GM12878 (cell line): ENCODE data around the gene KLHL22. TPM values are rescaled to one million over a fixed set of nuclear protein-coding genes. Genes with fewer than 3 reads are reported as not detected.

ENCODE experiments used
- ATAC-seq: fragments of 200-7000 bp; cut with Tn5 transposase; 3 replicates; pipeline ENCODE4 v1.9.1; 2020; ENCODE audit warnings: mild to moderate bottlenecking, moderate library complexity
- BruUV-seq: library from RNA; stranded (reverse); fragments of 400-500 nt; replicated peaks from 2 replicates; lab custom pipeline; 2021; lab: Mats Ljungman, UMichigan
- CTCF ChIA-PET: fragments of 300-600 bp; sonication (Branson Sonifier 250); formaldehyde crosslinking; extraction: SDS; loops from one replicate; lab custom pipeline; 2021; ENCODE audit warnings: inconsistent platforms; lab: Yijun Ruan, JAX
- POLR2A ChIA-PET: fragments of 350-600 bp; formaldehyde crosslinking; extraction: SDS; loops from one replicate; lab custom pipeline; 2021; ENCODE audit warnings: inconsistent platforms; lab: Charles Lee
- RAD21 ChIA-PET: fragments of 300-600 bp; sonication (Branson Sonifier 250); formaldehyde crosslinking; loops from one replicate; lab custom pipeline; 2023; ENCODE audit warnings: antibody characterized with exemption; ENCODE audit not compliant: unreplicated experiment; lab: Charles Lee
- SMC1A ChIA-PET: fragments of 300-600 bp; sonication (Branson Sonifier 250); formaldehyde crosslinking; loops from one replicate; lab custom pipeline; 2023; ENCODE audit not compliant: unreplicated experiment, uncharacterized antibody; lab: Charles Lee
- DNase-seq: peaks from one replicate; pipeline ENCODE4 v3.0.0-alpha.2; 2011; ENCODE audit warnings: low read depth, low spot score
- FAIRE-seq: peaks from 3 replicates; lab custom pipeline; 2011; peaks lifted over from hg19 to GRCh38; lab: Jason Lieb, UNC
- H2AFZ ChIP-seq: 2 replicates; pipeline ENCODE4 v1.6.0; 2011; ENCODE audit warnings: low read depth, low read length, control low read depth; ENCODE audit not compliant: control insufficient read depth
- H3K27ac ChIP-seq: 2 replicates; pipeline ENCODE4 v1.5.1; 2011; ENCODE audit warnings: control low read depth; ENCODE audit not compliant: control insufficient read depth, insufficient read depth
- H3K27me3 ChIP-seq, 2 experiments: replicated peaks in 1 of 2; 2 replicates each; pipeline versions ENCODE4 v1.6.0 to v1.6.1; 2011; ENCODE audit warnings: low read length in 1 of 2; ENCODE audit not compliant: control insufficient read depth in 2 of 2, insufficient read depth in 2 of 2
- H3K36me3 ChIP-seq, 2 experiments: 2 replicates each; pipeline ENCODE4 v1.5.1; 2011; ENCODE audit warnings: low read length in 1 of 2; ENCODE audit not compliant: control insufficient read depth in 2 of 2, insufficient read depth in 2 of 2
- H3K4me1 ChIP-seq: 2 replicates; pipeline ENCODE4 v1.6.1; 2011; ENCODE audit warnings: mild to moderate bottlenecking, low read length, moderate library complexity, mixed read lengths; ENCODE audit not compliant: control insufficient read depth, insufficient read depth
- H3K4me2 ChIP-seq: 2 replicates; pipeline ENCODE4 v1.6.0; 2011; ENCODE audit warnings: control low read depth; ENCODE audit not compliant: control insufficient read depth, insufficient read depth
- H3K4me3 ChIP-seq: fragments of 200-600 bp; sonication (generic); 2 replicates; pipeline ENCODE4 v1.5.1; 2016
- H3K79me2 ChIP-seq: 2 replicates; pipeline ENCODE4 v1.6.0; 2011; ENCODE audit warnings: low read length; ENCODE audit not compliant: control insufficient read depth, insufficient read depth
- H3K9ac ChIP-seq: 2 replicates; pipeline ENCODE4 v1.8.0; 2011; ENCODE audit warnings: low read length, control low read depth, mixed read lengths; ENCODE audit not compliant: control insufficient read depth, insufficient read depth
- H3K9me3 ChIP-seq: replicated peaks from 3 replicates; pipeline ENCODE4 v1.5.1; 2011; ENCODE audit warnings: mild to moderate bottlenecking, low read length; ENCODE audit not compliant: control insufficient read depth, insufficient read depth
- H4K20me1 ChIP-seq: 2 replicates; pipeline ENCODE4 v1.6.0; 2011; ENCODE audit not compliant: control insufficient read depth, insufficient read depth
- BRCA1 ChIP-seq: IDR thresholded peaks from 2 replicates; pipeline ENCODE4 v1.6.1; 2011; ENCODE audit warnings: low read depth, low read length, improper control_type of control experiment
- CREB1 ChIP-seq: IDR thresholded peaks from 2 replicates; pipeline ENCODE4 v1.6.1; 2012; ENCODE audit warnings: low read depth, mild to moderate bottlenecking, inconsistent platforms
- EED ChIP-seq: sonication (generic); IDR thresholded peaks from 2 replicates; pipeline ENCODE4 v1.6.1; 2016; ENCODE audit warnings: antibody characterized with exemption, low read depth
- FOXK2 ChIP-seq: fragments of 450-650 bp; IDR thresholded peaks from 2 replicates; pipeline ENCODE4 v1.6.1; 2017; ENCODE audit warnings: mild to moderate bottlenecking, moderate library complexity
- MEF2B ChIP-seq: fragments of 450-650 bp; IDR thresholded peaks from 2 replicates; pipeline ENCODE4 v1.6.1; 2018; ENCODE audit warnings: mild to moderate bottlenecking, moderate library complexity; ENCODE audit not compliant: partially characterized antibody, poor library complexity, severe bottlenecking
- NRF1 ChIP-seq: conservative IDR thresholded peaks from 2 replicates; pipeline ENCODE4 v1.6.1; 2011; ENCODE audit warnings: mild to moderate bottlenecking, low read depth, low read length, improper control_type of control experiment
- PML ChIP-seq: IDR thresholded peaks from 2 replicates; pipeline ENCODE4 v1.6.1; 2012; ENCODE audit warnings: low read length, inconsistent platforms
- SRF ChIP-seq, 2 experiments: IDR thresholded peaks; 2 replicates each; pipeline ENCODE4 v1.6.1; 2011; ENCODE audit warnings: low read depth in 2 of 2, low read length in 2 of 2, mild to moderate bottlenecking in 1 of 2, moderate library complexity in 1 of 2
- TARDBP ChIP-seq: IDR thresholded peaks from 2 replicates; pipeline ENCODE4 v1.6.1; 2016; ENCODE audit warnings: borderline replicate concordance
- YY1 ChIP-seq: IDR thresholded peaks from 2 replicates; pipeline ENCODE4 v1.6.1; 2011; ENCODE audit warnings: low read depth, mild to moderate bottlenecking, low read length
- ZNF217 ChIP-seq: fragments of 450-650 bp; IDR thresholded peaks from 2 replicates; pipeline ENCODE4 v1.6.1; 2017; ENCODE audit warnings: antibody characterized with exemption, mild to moderate bottlenecking
- WGBS: methylation state at CpG from one replicate; pipeline ENCODE4 v1.1.6; 2016; ENCODE audit warnings: low lambda C conversion rate; ENCODE audit not compliant: insufficient replicate concordance, insufficient coverage; ENCODE audit errors: missing lambda C conversion rate; 5-methylcytosine and 5-hydroxymethylcytosine counted together
- in situ Hi-C: fragments of 300-500 bp; cut with MboI; formaldehyde crosslinking; loops from 9 replicates; pipeline ENCODE4 v1.14.3; 2018; ENCODE audit warnings: mixed read lengths
- intact Hi-C: fragments of 100-400 bp; cut with micrococcal nuclease; formaldehyde crosslinking; loops from one replicate; pipeline ENCODE4 v1.14.2; 2022; ENCODE audit not compliant: unreplicated experiment
- polyA plus RNA-seq, 11 experiments: library from polyadenylated mRNA; depleted of rRNA in 4 of 11; unstranded in 6 of 11; stranded (reverse) in 5 of 11; fragments of >200 nt; fragmentation: Nextera tagmentation in 4 of 11; fragmentation: Illumina TruSeq in 1 of 11; extraction: Ambion mirVana in 4 of 11; extraction: Trizol in 1 of 11; gene quantifications; 1 replicate in 1 of 11; 2 replicates in 10 of 11; pipeline versions ENCODE4 v1.2.1 to v1.2.3, GENCODE V29; 2011 to 2016; ENCODE audit warnings: inconsistent platforms in 2 of 11, missing spikeins in 2 of 11, low read depth in 1 of 11
- total RNA-seq, 4 experiments: library from RNA; depleted of rRNA in 3 of 4; stranded (reverse); fragments of >200 nt in 3 of 4; fragmentation: Illumina TruSeq in 1 of 4; extraction: Trizol in 1 of 4; gene quantifications; 2 replicates each; pipeline versions ENCODE4 v1.2.1 to v1.2.3, GENCODE V29; 2013 to 2021
- TF ChIP-seq, protein P1 (sequence below): fragments of 450-650 bp; IDR thresholded peaks from 2 replicates; pipeline ENCODE4 v1.6.1; 2016; ENCODE audit warnings: mild to moderate bottlenecking
- TF ChIP-seq, protein P2 (sequence below): IDR thresholded peaks from 2 replicates; pipeline ENCODE4 v1.6.1; 2011; ENCODE audit warnings: mild to moderate bottlenecking, low read depth, low read length, moderate library complexity; ENCODE audit not compliant: insufficient replicate concordance

Gene KLHL22
- total and polyA plus RNA-seq, 10 of the 15 experiments (the other 5 are each of a cell fraction or from before 2014, with no cell fraction given) = 0.06 to 22.1 (median 14.2) TPM

DNA sequence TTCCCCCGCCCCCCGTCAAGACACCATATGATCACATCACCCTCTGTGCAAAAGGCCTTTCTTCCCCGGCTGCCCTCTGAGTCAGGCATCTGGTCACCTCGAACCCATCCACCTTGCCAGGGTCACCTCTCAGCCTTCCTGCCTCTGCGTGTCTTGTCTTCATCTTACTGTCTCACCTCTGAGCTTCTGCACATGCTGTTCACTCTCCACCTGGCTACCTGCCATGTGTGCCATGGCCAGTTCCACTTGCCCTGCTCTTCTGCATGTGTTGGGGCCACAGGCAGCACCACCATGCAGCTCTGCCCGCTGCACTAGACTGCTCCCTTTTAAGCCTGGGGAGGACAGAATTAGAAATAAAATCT lies 91.8 kb downstream of the KLHL22 start:
- Histone ChIP-seq H3K27ac (no peak overlapping the region), H4K20me1 (no peaks in the 10 kb centered on the region), H3K9me3 (no peaks in the 10 kb centered on the region), H3K27me3 (no peaks in the 10 kb centered on the region; a peak in 1 of 4 replicates), H3K4me2 (no peak overlapping the region), H3K4me3 (no peak overlapping the region), H3K4me1 (no peaks in the 10 kb centered on the region), H3K9ac (no peak overlapping the region), H3K79me2 (no peaks in the 10 kb centered on the region), H2AFZ (no peak overlapping the region), H3K36me3 (peaks cover 0 to 6% of the 10 kb centered on the region in 2 experiments; a peak in 3 of 4 replicates)
- FAIRE-seq = no peak
- CTCF ChIA-PET = interaction anchor here (0.9 to 1.7 kb wide), 2 partner anchors 15 to 19 kb away, joined by 3 read pairs; no protein-coding TSS in a partner anchor
- no TSS peak for BruUV-seq
- RAD21 ChIA-PET = no interaction called here
- DNase-seq = no peak
- intact Hi-C loops = no loop called here
- TF ChIP-seq TARDBP (no peak), CREB1 (no peak)
- POLR2A ChIA-PET = interaction anchor here (1.1 kb wide), 1 partner anchor 84 kb away, joined by 3 read pairs; the partner anchor contains the start of gene DGCR6L
- 97% methylated on average over 6 of the region's 6 CpGs for WGBS
- in situ Hi-C loops = no loop called here
- SMC1A ChIA-PET = no interaction called here
- ATAC-seq = no peak

DNA sequence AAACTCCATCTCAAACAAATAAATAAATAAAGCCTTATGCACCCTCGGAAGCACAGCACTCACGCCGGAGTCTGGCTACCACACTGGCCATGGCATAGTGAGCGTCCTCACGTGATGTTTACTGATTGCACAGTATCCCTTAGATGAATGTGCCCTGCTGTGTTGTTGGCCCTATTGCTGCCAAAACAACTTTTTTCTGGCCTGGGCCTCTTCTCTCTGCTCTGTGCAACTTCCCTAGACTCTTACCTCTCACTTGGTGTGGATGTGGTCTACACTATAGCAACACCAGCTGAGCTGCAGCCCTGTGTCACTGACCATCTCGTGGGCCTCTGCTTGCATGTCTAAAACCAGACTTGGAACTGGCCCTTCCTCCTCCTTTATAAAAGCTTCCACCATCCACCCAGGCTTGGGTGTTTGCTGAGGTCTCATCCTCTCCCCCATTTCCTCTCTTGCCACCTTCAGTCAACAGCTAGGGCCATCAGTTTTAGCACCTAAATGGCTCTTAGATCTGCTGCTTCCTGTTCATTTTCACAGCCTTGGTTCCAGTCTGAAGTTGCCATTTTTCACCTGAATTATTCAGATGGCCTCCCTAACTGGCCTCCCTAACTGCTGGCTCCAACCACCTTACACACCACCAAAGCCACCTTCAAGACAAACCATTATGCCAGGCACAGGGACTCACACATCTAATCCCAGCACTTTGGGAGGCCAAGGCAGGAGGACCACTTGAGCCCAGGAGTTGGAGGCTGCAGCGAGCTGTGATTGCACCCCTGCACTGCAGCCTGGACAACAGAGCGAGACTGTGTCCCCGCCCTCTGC lies 92.4 kb downstream of the KLHL22 start:
- 72% methylated on average over 9 of the region's 9 CpGs for whole genome bisulfite sequencing
- TF ChIP-seq, protein P1, sequence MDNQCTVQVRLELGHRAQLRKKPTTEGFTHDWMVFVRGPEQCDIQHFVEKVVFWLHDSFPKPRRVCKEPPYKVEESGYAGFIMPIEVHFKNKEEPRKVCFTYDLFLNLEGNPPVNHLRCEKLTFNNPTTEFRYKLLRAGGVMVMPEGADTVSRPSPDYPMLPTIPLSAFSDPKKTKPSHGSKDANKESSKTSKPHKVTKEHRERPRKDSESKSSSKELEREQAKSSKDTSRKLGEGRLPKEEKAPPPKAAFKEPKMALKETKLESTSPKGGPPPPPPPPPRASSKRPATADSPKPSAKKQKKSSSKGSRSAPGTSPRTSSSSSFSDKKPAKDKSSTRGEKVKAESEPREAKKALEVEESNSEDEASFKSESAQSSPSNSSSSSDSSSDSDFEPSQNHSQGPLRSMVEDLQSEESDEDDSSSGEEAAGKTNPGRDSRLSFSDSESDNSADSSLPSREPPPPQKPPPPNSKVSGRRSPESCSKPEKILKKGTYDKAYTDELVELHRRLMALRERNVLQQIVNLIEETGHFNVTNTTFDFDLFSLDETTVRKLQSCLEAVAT = no peak
- TF ChIP-seq ZNF217 (no peak), NRF1 (no peak), EED (no peak), FOXK2 (no peak), SRF (IDR thresholded peaks at IDR 0.05; ENCODE audit: low read depth in 2 of 2, low read length in 2 of 2) (no peak), YY1 (no peak), MEF2B (no peak), PML (no peak), BRCA1 (no peak)
- TF ChIP-seq, protein P2, sequence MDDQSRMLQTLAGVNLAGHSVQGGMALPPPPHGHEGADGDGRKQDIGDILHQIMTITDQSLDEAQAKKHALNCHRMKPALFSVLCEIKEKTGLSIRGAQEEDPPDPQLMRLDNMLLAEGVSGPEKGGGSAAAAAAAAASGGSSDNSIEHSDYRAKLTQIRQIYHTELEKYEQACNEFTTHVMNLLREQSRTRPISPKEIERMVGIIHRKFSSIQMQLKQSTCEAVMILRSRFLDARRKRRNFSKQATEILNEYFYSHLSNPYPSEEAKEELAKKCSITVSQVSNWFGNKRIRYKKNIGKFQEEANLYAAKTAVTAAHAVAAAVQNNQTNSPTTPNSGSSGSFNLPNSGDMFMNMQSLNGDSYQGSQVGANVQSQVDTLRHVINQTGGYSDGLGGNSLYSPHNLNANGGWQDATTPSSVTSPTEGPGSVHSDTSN = no peak

More for the DNA sequence above, 92.4 kb downstream of the KLHL22 start:
- FAIRE-seq = no peak
- H3K79me2 ChIP-seq = no peaks in the 10 kb centered on the region
- H4K20me1 ChIP-seq = no peaks in the 10 kb centered on the region
- H3K9ac ChIP-seq = no peak overlapping the region
- ChIA-PET RAD21 (no interaction called here), SMC1A (no interaction called here), CTCF (interaction anchor here (1.7 kb wide), 1 partner anchor 18 kb away, joined by 3 read pairs; no protein-coding TSS in a partner anchor), POLR2A (interaction anchor here (1.1 kb wide), 1 partner anchor 84 kb away, joined by 3 read pairs; the partner anchor contains the start of gene DGCR6L)
- H3K4me3 ChIP-seq = no peak overlapping the region
- H3K36me3 ChIP-seq = peaks cover 0 to 6% of the 10 kb centered on the region in 2 experiments; a peak in 3 of 4 replicates
- intact Hi-C loops = no loop called here
- H3K4me2 ChIP-seq = no peak overlapping the region
- H3K27me3 ChIP-seq = no peaks in the 10 kb centered on the region; a peak in 1 of 4 replicates
- H3K4me1 ChIP-seq = no peaks in the 10 kb centered on the region
- ATAC-seq = no peak
- in situ Hi-C loops = no loop called here
- H3K27ac ChIP-seq = no peak overlapping the region
- DNase-seq = no peak
- H2AFZ ChIP-seq = no peak overlapping the region
- H3K9me3 ChIP-seq = no peaks in the 10 kb centered on the region
- no TSS peak for BruUV-seq
